SU-DHL-6 (cell line): Measurements from ENCODE around the gene DNM2.
"Not testable (repeated sequence)": the region's sequence is repeated elsewhere in the genome, so short reads cannot be mapped to it uniquely, and the experiment has no call there.

Experiments used
- H2AFZ ChIP-seq: fragments of 200-600 bp; sonication (generic); 2 replicates; pipeline ENCODE4 v1.6.1; 2014; ENCODE audit warnings: low read depth, mild to moderate bottlenecking, moderate library complexity, mixed read lengths, antibody characterized with exemption, low read length; ENCODE audit not compliant: severe bottlenecking
- H3F3A ChIP-seq: fragments of 200-600 bp; shearing (Covaris generic); 2 replicates; pipeline ENCODE4 v1.6.0; 2016; ENCODE audit warnings: antibody characterized with exemption, mild to moderate bottlenecking; ENCODE audit not compliant: insufficient read depth
- H3K27ac ChIP-seq: fragments of 200-600 bp; sonication (generic); 2 replicates; pipeline ENCODE4 v1.5.1; 2016; ENCODE audit warnings: low read depth, mild to moderate bottlenecking, low read length, moderate library complexity, mixed read lengths
- H3K27me3 ChIP-seq: fragments of 200-600 bp; sonication (generic), shearing (Covaris generic); 2 replicates; pipeline ENCODE4 v1.6.0; 2014; ENCODE audit warnings: mild to moderate bottlenecking, low read length
- H3K36me3 ChIP-seq: fragments of 200-600 bp; sonication (generic); 2 replicates; pipeline ENCODE4 v1.6.1; 2014; ENCODE audit warnings: mild to moderate bottlenecking, low read length, mixed read lengths
- H3K4me2 ChIP-seq: fragments of 300-600, 200-600 bp; shearing (Covaris generic), sonication (generic); 2 replicates; pipeline ENCODE4 v1.6.0; 2014; ENCODE audit warnings: low read length, low read depth, mild to moderate bottlenecking; ENCODE audit not compliant: poor library complexity, severe bottlenecking
- H3K4me3 ChIP-seq: fragments of 200-600 bp; sonication (generic); 2 replicates; pipeline ENCODE4 v1.5.1; 2014; ENCODE audit warnings: antibody characterized with exemption, low read length, mild to moderate bottlenecking, mixed read lengths; ENCODE audit not compliant: insufficient read depth, poor library complexity, severe bottlenecking
- H3K79me2 ChIP-seq: fragments of 200-600 bp; sonication (generic); 2 replicates; pipeline ENCODE4 v1.6.1; 2014; ENCODE audit warnings: mild to moderate bottlenecking, low read length, moderate library complexity; ENCODE audit not compliant: insufficient read depth
- H3K9ac ChIP-seq: fragments of 200-600 bp; sonication (generic); 2 replicates; pipeline ENCODE4 v1.7.0; 2014; ENCODE audit warnings: mild to moderate bottlenecking, low read length
- H3K9me2 ChIP-seq: fragments of 200-600 bp; sonication (generic); replicated peaks from 2 replicates; pipeline ENCODE4 v1.6.1; 2014; ENCODE audit warnings: low read length; ENCODE audit not compliant: insufficient read depth
- H3K9me3 ChIP-seq: fragments of 200-600 bp; sonication (generic); 2 replicates; pipeline ENCODE4 v1.6.1; 2014; ENCODE audit warnings: low read length, mixed read lengths; ENCODE audit not compliant: insufficient read depth
- H4K20me1 ChIP-seq: fragments of 200-600 bp; sonication (generic); 2 replicates; pipeline ENCODE4 v1.6.1; 2014; ENCODE audit warnings: low read depth, mild to moderate bottlenecking, antibody characterized with exemption, low read length, moderate library complexity, mixed read lengths
- EZH2phosphoT487 ChIP-seq: fragments of 200-600 bp; sonication (generic), shearing (Covaris generic); conservative IDR thresholded peaks from 2 replicates; pipeline ENCODE4 v1.6.1; 2018; ENCODE audit warnings: mild to moderate bottlenecking, antibody characterized with exemption, low read length, moderate library complexity, mixed read lengths
- TF ChIP-seq, protein P1 (sequence below): fragments of 200-600 bp; sonication (generic); IDR thresholded peaks from one replicate; pipeline ENCODE4 v1.5.1; 2017; ENCODE audit warnings: antibody characterized with exemption, mild to moderate bottlenecking, low read length, moderate library complexity; ENCODE audit not compliant: insufficient read depth, poor library complexity, severe bottlenecking

Gene DNM2

GRCh38 chr19:10670876-10671804 lies 46.7 kb upstream of the DNM2 start:
- Histone ChIP-seq H3K9ac (no peak overlapping the region), H3K4me2 (no peak overlapping the region), H4K20me1 (peaks cover 38% of the 10 kb centered on the region; the same call in 1 of the 2 replicates), H3K27me3 (no peaks in the 10 kb centered on the region), H3K36me3 (peaks cover 45% of the 10 kb centered on the region), H3K4me3 (no peak overlapping the region), H3K27ac (no peak overlapping the region), H3K9me2 (no peaks in the 10 kb centered on the region), H3F3A (peaks cover 8% of the 10 kb centered on the region; the same call in 1 of the 2 replicates), H3K79me2 (peaks cover 97% of the 10 kb centered on the region), H3K9me3 (no peaks in the 10 kb centered on the region), H2AFZ (no peak overlapping the region)
- TF ChIP-seq EZH2phosphoT487 = no peak
- TF ChIP-seq, protein P1, sequence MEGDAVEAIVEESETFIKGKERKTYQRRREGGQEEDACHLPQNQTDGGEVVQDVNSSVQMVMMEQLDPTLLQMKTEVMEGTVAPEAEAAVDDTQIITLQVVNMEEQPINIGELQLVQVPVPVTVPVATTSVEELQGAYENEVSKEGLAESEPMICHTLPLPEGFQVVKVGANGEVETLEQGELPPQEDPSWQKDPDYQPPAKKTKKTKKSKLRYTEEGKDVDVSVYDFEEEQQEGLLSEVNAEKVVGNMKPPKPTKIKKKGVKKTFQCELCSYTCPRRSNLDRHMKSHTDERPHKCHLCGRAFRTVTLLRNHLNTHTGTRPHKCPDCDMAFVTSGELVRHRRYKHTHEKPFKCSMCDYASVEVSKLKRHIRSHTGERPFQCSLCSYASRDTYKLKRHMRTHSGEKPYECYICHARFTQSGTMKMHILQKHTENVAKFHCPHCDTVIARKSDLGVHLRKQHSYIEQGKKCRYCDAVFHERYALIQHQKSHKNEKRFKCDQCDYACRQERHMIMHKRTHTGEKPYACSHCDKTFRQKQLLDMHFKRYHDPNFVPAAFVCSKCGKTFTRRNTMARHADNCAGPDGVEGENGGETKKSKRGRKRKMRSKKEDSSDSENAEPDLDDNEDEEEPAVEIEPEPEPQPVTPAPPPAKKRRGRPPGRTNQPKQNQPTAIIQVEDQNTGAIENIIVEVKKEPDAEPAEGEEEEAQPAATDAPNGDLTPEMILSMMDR = no peak

GRCh38 chr19:10671922-10672321 lies 46.0 kb upstream of the DNM2 start:
- H3K4me2 ChIP-seq, H3K9me3 ChIP-seq, H3K27ac ChIP-seq, H3K9me2 ChIP-seq, H3K27me3 ChIP-seq, H3K9ac ChIP-seq, H3K4me3 ChIP-seq, H3F3A ChIP-seq, H2AFZ ChIP-seq: not testable (repeated sequence)
- Histone ChIP-seq H3K79me2 (peaks cover 90% of the 10 kb centered on the region), H3K36me3 (peaks cover 43% of the 10 kb centered on the region), H4K20me1 (peaks cover 32% of the 10 kb centered on the region; the same call in 1 of the 2 replicates)

DNA sequence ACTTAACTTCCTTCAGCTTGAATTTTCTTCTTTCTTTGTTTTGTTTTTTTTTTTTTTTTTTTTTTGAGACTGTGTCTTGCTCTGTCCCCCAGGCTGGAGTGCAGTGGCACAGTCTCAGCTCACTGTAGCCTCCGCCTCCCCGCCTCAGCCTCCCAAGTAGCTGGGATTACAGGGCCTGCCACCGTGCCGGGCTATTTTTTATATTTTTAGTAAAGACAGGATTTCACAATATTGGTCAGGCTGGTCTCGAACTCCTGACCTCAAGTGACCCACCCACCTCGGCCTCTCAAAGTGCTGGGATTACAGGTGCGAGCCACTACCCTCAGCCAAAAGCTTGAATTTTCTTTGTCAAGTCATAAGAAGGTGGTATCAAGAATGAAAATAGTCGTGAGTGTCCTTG lies 42.7 kb upstream of the DNM2 start:
- not testable (repeated sequence) for H3F3A ChIP-seq, H3K9ac ChIP-seq, H3K9me3 ChIP-seq, H3K9me2 ChIP-seq, H3K27ac ChIP-seq, H3K4me3 ChIP-seq, H3K4me2 ChIP-seq, H2AFZ ChIP-seq, H3K27me3 ChIP-seq
- H4K20me1 ChIP-seq = peaks cover 28% of the 10 kb centered on the region; the same call in 1 of the 2 replicates
- peaks cover 69% of the 10 kb centered on the region for H3K79me2 ChIP-seq
- H3K36me3 ChIP-seq = peaks cover 65% of the 10 kb centered on the region

GRCh38 chr19:10677751-10678150 lies 40.1 kb upstream of the DNM2 start:
- Histone ChIP-seq H3K9me3 (no peaks in the 10 kb centered on the region), H4K20me1 (peaks cover 20% of the 10 kb centered on the region; the same call in 1 of the 2 replicates), H3K27ac (no peak overlapping the region), H3F3A (peaks cover 5% of the 10 kb centered on the region; the same call in 1 of the 2 replicates), H3K27me3 (no peaks in the 10 kb centered on the region), H3K9me2 (no peaks in the 10 kb centered on the region), H3K4me2 (no peak overlapping the region), H3K79me2 (peaks cover 43% of the 10 kb centered on the region), H3K9ac (no peak overlapping the region), H3K36me3 (peaks cover 58% of the 10 kb centered on the region), H2AFZ (no peak overlapping the region), H3K4me3 (no peak overlapping the region)
- TF ChIP-seq, protein P1 = no peak
- TF ChIP-seq EZH2phosphoT487 = no peak
